ENCODE data around the gene HBS1L.

The HBS1L gene

GRCh38 chr6:135087403-135087802, 32.8 kb upstream of the HBS1L start (continued):
- TF ChIP-seq ZBTB10 (tag by site-specific recombination; IDR thresholded peaks at IDR 0.05) (no peak), ZNF26 (tag by site-specific recombination; IDR thresholded peaks at IDR 0.05) (no peak)

- H3K4me1 ChIP-seq (ENCODE audit: control insufficient read depth, insufficient read depth, low read length) = no peaks in the 10 kb centered on the region
Measured at GRCh38 chr6:135086414-135086764, 31.8 kb upstream of the HBS1L start.

GRCh38 chr6:135085700-135086413, 31.2 kb upstream of the HBS1L start:
- ChIA-PET CTCF (interaction anchor here (0.6 to 1.1 kb wide), 5 partner anchors 11 to 1041 kb away, joined by 3 to 4 read pairs (median 3); partner anchors contain the start of gene HBS1L), POLR2A (no interaction called here)
- Histone ChIP-seq H3K36me3 (ENCODE audit: control insufficient read depth in 2 of 2, insufficient read depth in 1 of 2, low read length in 2 of 2) (no peaks in the 10 kb centered on the region), H3K9me3 (ENCODE audit: control insufficient read depth, insufficient read depth, low read depth, low read length) (no peaks in the 10 kb centered on the region), H3K27ac (ENCODE audit: extremely low read depth, low read depth, low read length) (no peak overlapping the region), H3K4me3 (ENCODE audit: low read depth, low read length) (no peak overlapping the region), H3K4me1 (ENCODE audit: control insufficient read depth, insufficient read depth, low read length) (no peaks in the 10 kb centered on the region)
- TF ChIP-seq ZNF501 (tag by site-specific recombination; IDR thresholded peaks at IDR 0.05) = no peak
- no peak for TF ChIP-seq ZNF549 (tag by site-specific recombination; IDR thresholded peaks at IDR 0.05)
- no peak for TF ChIP-seq ZNF629 (tag by site-specific recombination; IDR thresholded peaks at IDR 0.05)
- TF ChIP-seq GLI2 (tag by site-specific recombination; IDR thresholded peaks at IDR 0.05; ENCODE audit: borderline replicate concordance, low read depth) = no peak
- TF ChIP-seq ZBTB20 (tag by site-specific recombination; IDR thresholded peaks at IDR 0.05) = no peak
- no peak for TF ChIP-seq ZEB2 (tag by site-specific recombination; IDR thresholded peaks at IDR 0.05)
- TF ChIP-seq ZNF18 (tag by site-specific recombination; IDR thresholded peaks at IDR 0.05) = no peak
- TF ChIP-seq ZFP69B (tag by site-specific recombination; IDR thresholded peaks at IDR 0.05) = no peak
- TF ChIP-seq BCL11A (tag by site-specific recombination; IDR thresholded peaks at IDR 0.05; ENCODE audit: low read depth) = no peak
- no peak for TF ChIP-seq KLF9 (tag by site-specific recombination; IDR thresholded peaks at IDR 0.05; ENCODE audit: low read depth)
- no peak for TF ChIP-seq ZNF513 (tag by site-specific recombination; IDR thresholded peaks at IDR 0.05)
- no peak for TF ChIP-seq ZBTB17 (tag by site-specific recombination; IDR thresholded peaks at IDR 0.05)
- TF ChIP-seq ZSCAN23 (tag by site-specific recombination; IDR thresholded peaks at IDR 0.05) = no peak

More at GRCh38 chr6:135086414-135086764, 31.8 kb upstream of the HBS1L start:
- ChIA-PET CTCF (interaction anchor here (0.6 to 1.2 kb wide), 6 partner anchors 12 to 1691 kb away, joined by 3 to 4 read pairs (median 4); partner anchors contain the start of gene HBS1L), POLR2A (interaction anchor here (1.6 kb wide), 1 partner anchor 32 kb away, joined by 4 read pairs; the partner anchor contains the start of gene HBS1L)
- H3K4me3 ChIP-seq (ENCODE audit: low read depth, low read length) = no peak overlapping the region
- no peaks in the 10 kb centered on the region for H3K36me3 ChIP-seq (ENCODE audit: control insufficient read depth in 2 of 2, insufficient read depth in 1 of 2, low read length in 2 of 2)
- H3K9me3 ChIP-seq (ENCODE audit: control insufficient read depth, insufficient read depth, low read depth, low read length) = no peaks in the 10 kb centered on the region
- no peak for TF ChIP-seq ZSCAN4 (tag by site-specific recombination; IDR thresholded peaks at IDR 0.05)
- TF ChIP-seq ZNF692 (tag by site-specific recombination; IDR thresholded peaks at IDR 0.05) = no peak
- TF ChIP-seq KLF10 (tag by site-specific recombination; IDR thresholded peaks at IDR 0.05) = no peak
- H3K27ac ChIP-seq (ENCODE audit: extremely low read depth, low read depth, low read length) = no peak overlapping the region
